Endodermal cell (in vitro differentiated cells): Measurements from ENCODE around the gene CACNA2D1. TPM values are rescaled to one million over a fixed set of nuclear protein-coding genes. Genes with fewer than 3 reads are reported as not detected.

Experiments
- DNase-seq: peaks from one replicate; pipeline ENCODE4 v3.0.0-alpha.2; 2017
- H3K27ac ChIP-seq: 2 replicates; pipeline ENCODE4 v1.5.1; 2013; ENCODE audit warnings: mild to moderate bottlenecking, low read depth, low read length, moderate library complexity
- H3K27me3 ChIP-seq: 2 replicates; pipeline ENCODE4 v1.6.1; 2013; ENCODE audit warnings: mild to moderate bottlenecking, low read length, moderate library complexity; ENCODE audit not compliant: insufficient read depth, control insufficient read depth, poor library complexity, severe bottlenecking
- H3K36me3 ChIP-seq: 2 replicates; pipeline ENCODE4 v1.7.0; 2013; ENCODE audit warnings: mild to moderate bottlenecking, low read length, moderate library complexity; ENCODE audit not compliant: control insufficient read depth, insufficient read depth
- H3K4me1 ChIP-seq: one replicate; pipeline ENCODE4 v1.7.0; 2013; ENCODE audit warnings: low read length; ENCODE audit not compliant: control insufficient read depth, insufficient read depth
- H3K4me3 ChIP-seq: 2 replicates; pipeline ENCODE4 v1.5.1; 2013; ENCODE audit warnings: mild to moderate bottlenecking, low read length, moderate library complexity
- H3K9ac ChIP-seq: 2 replicates; pipeline ENCODE4 v1.6.1; 2013; ENCODE audit warnings: mild to moderate bottlenecking, low read length, moderate library complexity; ENCODE audit not compliant: poor library complexity, severe bottlenecking; ENCODE audit errors: extremely low read depth
- H3K9me3 ChIP-seq: 2 replicates; pipeline ENCODE4 v1.6.1; 2013; ENCODE audit warnings: mild to moderate bottlenecking, low read length, moderate library complexity; ENCODE audit not compliant: control insufficient read depth
- H3K27ac Mint-ChIP-seq: 2 replicates; pipeline ENCODE4 v1.8.0; 2020; ENCODE audit warnings: mixed read lengths
- H3K27me3 Mint-ChIP-seq: 2 replicates; pipeline ENCODE4 v1.8.0; 2021; ENCODE audit warnings: mild to moderate bottlenecking, mixed read lengths; ENCODE audit not compliant: insufficient read depth
- H3K36me3 Mint-ChIP-seq: 2 replicates; pipeline ENCODE4 v1.8.0; 2020; ENCODE audit warnings: low read depth, mixed read lengths
- H3K4me1 Mint-ChIP-seq: 2 replicates; pipeline ENCODE4 v1.8.0; 2020; ENCODE audit warnings: mixed read lengths
- H3K4me3 Mint-ChIP-seq: 2 replicates; pipeline ENCODE4 v1.8.0; 2020; ENCODE audit warnings: mild to moderate bottlenecking, moderate library complexity, mixed read lengths
- H3K9me3 Mint-ChIP-seq: 2 replicates; pipeline ENCODE4 v1.8.0; 2020; ENCODE audit warnings: mild to moderate bottlenecking, mixed read lengths
- WGBS, 2 experiments: methylation state at CpG; one replicate each; pipeline versions ENCODE4 v1.1.5 to v1.1.7; 2013; ENCODE audit warnings: missing lambda C conversion rate in 2 of 2, mixed read lengths in 1 of 2; ENCODE audit not compliant: insufficient coverage in 1 of 2, insufficient read length in 1 of 2; 5-methylcytosine and 5-hydroxymethylcytosine counted together
- total RNA-seq, 2 donors: library from RNA; stranded (reverse); fragmentation: NEBNext Ultra II Directional in 1 of 2; extraction: Animal tissue kit (Norgen Biotek cat#: 25700) in 1 of 2; gene quantifications; 2 replicates in 1 of 2; 3 replicates in 1 of 2; pipeline ENCODE4 v1.2.1, GENCODE V29; 2021
- TF ChIP-seq, protein P1 (sequence below): fragments of 200-600 bp; sonication (generic); conservative IDR thresholded peaks from 2 replicates; pipeline ENCODE4 v1.5.0; 2021; ENCODE audit warnings: antibody characterized with exemption, mild to moderate bottlenecking

The CACNA2D1 gene
- total RNA-seq, 2 donors from 2014 or later, result 16.9 to 26.8 TPM

DNA sequence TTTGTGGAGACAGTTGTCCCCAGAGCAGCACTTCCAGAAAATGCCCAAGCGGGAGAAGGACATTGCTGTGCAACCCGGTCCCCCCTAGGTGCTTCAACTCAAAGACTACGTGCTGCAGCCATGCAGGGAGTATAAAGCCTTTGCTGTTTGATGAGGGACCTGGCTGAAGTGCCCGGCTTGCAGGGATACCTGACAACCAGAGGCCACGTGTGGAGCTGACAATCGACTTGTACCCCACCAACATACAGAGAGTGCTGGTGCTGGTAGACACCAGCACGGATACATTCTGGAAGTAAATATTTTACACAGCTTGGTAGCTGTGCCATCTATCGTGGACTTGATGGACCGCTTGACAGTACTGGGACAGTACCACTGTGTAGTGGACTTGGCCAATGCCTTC lies 240.6 kb downstream of the CACNA2D1 start:
- peaks cover 3% of the 10 kb centered on the region for H3K4me1 ChIP-seq
- no peak overlapping the region for H3K4me3 ChIP-seq
- H3K27ac ChIP-seq, result no peak overlapping the region

DNA sequence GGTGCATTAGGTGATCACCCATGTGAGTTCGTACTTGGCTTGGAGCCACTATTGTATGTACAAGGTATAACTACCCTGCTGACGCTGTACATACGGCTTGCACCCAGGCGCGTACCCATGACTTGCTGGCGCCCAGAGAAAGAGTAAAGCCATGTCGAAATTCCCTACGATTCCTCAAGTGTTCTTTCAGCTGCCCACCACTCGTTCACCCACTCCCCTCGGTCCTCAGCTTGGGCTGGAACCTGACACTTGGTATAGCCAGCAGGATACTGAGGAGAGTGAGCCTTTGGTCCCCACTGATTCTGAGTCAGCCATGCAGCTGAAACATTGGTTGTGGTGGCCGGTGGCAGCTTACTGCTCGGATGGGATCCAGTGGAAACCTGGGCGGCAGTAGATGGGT lies 241.5 kb downstream of the CACNA2D1 start:
- Mint-ChIP-seq H3K4me1 (peaks cover 26% of the 10 kb centered on the region), H3K36me3 (peaks cover 16% of the 10 kb centered on the region), H3K4me3 (no peak overlapping the region), H3K27me3 (no peaks in the 10 kb centered on the region), H3K9me3 (peaks cover 10% of the 10 kb centered on the region), H3K27ac (no peak overlapping the region)
- H3K4me3 ChIP-seq, result no peak overlapping the region
- peaks cover 3% of the 10 kb centered on the region for H3K4me1 ChIP-seq
- H3K9me3 ChIP-seq, result peaks cover 10% of the 10 kb centered on the region
- H3K9ac ChIP-seq, result no peak overlapping the region
- H3K36me3 ChIP-seq, result no peaks in the 10 kb centered on the region
- no peak for DNase-seq
- TF ChIP-seq, protein P1, sequence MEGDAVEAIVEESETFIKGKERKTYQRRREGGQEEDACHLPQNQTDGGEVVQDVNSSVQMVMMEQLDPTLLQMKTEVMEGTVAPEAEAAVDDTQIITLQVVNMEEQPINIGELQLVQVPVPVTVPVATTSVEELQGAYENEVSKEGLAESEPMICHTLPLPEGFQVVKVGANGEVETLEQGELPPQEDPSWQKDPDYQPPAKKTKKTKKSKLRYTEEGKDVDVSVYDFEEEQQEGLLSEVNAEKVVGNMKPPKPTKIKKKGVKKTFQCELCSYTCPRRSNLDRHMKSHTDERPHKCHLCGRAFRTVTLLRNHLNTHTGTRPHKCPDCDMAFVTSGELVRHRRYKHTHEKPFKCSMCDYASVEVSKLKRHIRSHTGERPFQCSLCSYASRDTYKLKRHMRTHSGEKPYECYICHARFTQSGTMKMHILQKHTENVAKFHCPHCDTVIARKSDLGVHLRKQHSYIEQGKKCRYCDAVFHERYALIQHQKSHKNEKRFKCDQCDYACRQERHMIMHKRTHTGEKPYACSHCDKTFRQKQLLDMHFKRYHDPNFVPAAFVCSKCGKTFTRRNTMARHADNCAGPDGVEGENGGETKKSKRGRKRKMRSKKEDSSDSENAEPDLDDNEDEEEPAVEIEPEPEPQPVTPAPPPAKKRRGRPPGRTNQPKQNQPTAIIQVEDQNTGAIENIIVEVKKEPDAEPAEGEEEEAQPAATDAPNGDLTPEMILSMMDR, result no peak
- 93 to 94% methylated on average over 11 to 13 of the region's 13 CpGs for WGBS, 2 experiments
- H3K27ac ChIP-seq, result no peak overlapping the region
- H3K27me3 ChIP-seq, result no peaks in the 10 kb centered on the region

More for the DNA sequence above, 240.6 kb downstream of the CACNA2D1 start:
- no peaks in the 10 kb centered on the region for H3K27me3 Mint-ChIP-seq
- H3K27ac Mint-ChIP-seq, result no peak overlapping the region
- no peaks in the 10 kb centered on the region for H3K36me3 ChIP-seq
- H3K27me3 ChIP-seq, result no peaks in the 10 kb centered on the region
- peaks cover 10% of the 10 kb centered on the region for H3K9me3 ChIP-seq
- H3K4me3 Mint-ChIP-seq, result no peak overlapping the region
- no peak for DNase-seq
- WGBS, 2 experiments, result 94 to 97% methylated on average over 8 to 9 of the region's 9 CpGs
- peaks cover 10% of the 10 kb centered on the region for H3K9me3 Mint-ChIP-seq
- peaks cover 16% of the 10 kb centered on the region for H3K36me3 Mint-ChIP-seq
- peaks cover 26% of the 10 kb centered on the region for H3K4me1 Mint-ChIP-seq
- H3K9ac ChIP-seq, result no peak overlapping the region
- TF ChIP-seq, protein P1, result no peak

DNA sequence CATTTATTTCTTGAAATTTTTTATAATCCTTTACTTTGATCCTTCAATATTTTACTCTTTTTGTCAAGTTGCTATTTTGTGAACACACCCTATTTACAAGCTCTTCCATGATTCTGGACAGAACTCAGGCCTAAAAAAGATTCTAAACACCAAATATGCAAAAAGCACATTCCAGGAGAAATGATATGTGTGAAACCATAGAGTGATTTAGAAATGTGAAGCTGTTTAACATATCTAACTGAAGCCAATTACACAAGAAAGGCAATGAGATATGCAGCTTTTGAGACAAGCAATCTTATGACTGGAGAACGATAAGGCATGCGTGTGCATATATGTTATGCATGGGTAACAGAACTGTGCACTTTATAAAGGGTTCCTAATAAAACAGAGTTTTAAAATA lies 243.0 kb downstream of the CACNA2D1 start:
- no peaks in the 10 kb centered on the region for H3K27me3 Mint-ChIP-seq

More for the DNA sequence above, 243.0 kb downstream of the CACNA2D1 start:
- Histone ChIP-seq H3K27me3 (no peaks in the 10 kb centered on the region), H3K4me3 (no peak overlapping the region), H3K36me3 (no peaks in the 10 kb centered on the region), H3K9ac (no peak overlapping the region), H3K4me1 (no peaks in the 10 kb centered on the region), H3K9me3 (peaks cover 10% of the 10 kb centered on the region), H3K27ac (no peak overlapping the region)
- no peak for DNase-seq
- H3K36me3 Mint-ChIP-seq, result peaks cover 16% of the 10 kb centered on the region
- H3K27ac Mint-ChIP-seq, result no peak overlapping the region
- no peak overlapping the region for H3K4me3 Mint-ChIP-seq
- 100% methylated on average over 2 of the region's 2 CpGs; no CpG with 5 or more reads in 1 of the 2 experiments for WGBS, 2 experiments
- H3K4me1 Mint-ChIP-seq, result peaks cover 34% of the 10 kb centered on the region
- TF ChIP-seq, protein P1, result no peak
- peaks cover 10% of the 10 kb centered on the region for H3K9me3 Mint-ChIP-seq
